MCF 10A (cell line): ENCODE results near the gene FBLN1. TPM values are rescaled to one million over a fixed set of nuclear protein-coding genes. Genes with fewer than 3 reads are reported as not detected.

Experiments
- BruUV-seq: library from RNA; stranded (reverse); fragments of 400-500 nt; replicated peaks from 2 replicates; lab custom pipeline; 2021; lab: Mats Ljungman, UMichigan
- CTCF ChIA-PET: fragments of 300-600 bp; sonication (Branson Sonifier 250); formaldehyde crosslinking; extraction: SDS; loops from one replicate; lab custom pipeline; 2021; ENCODE audit warnings: antibody characterized with exemption, inconsistent platforms; lab: Yijun Ruan, JAX
- POLR2A ChIA-PET: fragments of 300-600, 350-650 bp; sonication (Branson Sonifier 250); formaldehyde crosslinking; extraction: SDS; loops from one replicate; lab custom pipeline; 2020; ENCODE audit warnings: antibody characterized with exemption, inconsistent platforms; lab: Yijun Ruan, JAX
- DNase-seq: peaks from one replicate; pipeline ENCODE4 v3.0.0-alpha.2; 2018; ENCODE audit not compliant: unreplicated experiment
- H3K27ac Mint-ChIP-seq: one replicate; pipeline ENCODE4 v1.8.0; 2022; ENCODE audit warnings: mild to moderate bottlenecking, low read depth, mixed read lengths; ENCODE audit not compliant: unreplicated experiment
- H3K27me3 Mint-ChIP-seq: one replicate; pipeline ENCODE4 v1.8.0; 2022; ENCODE audit warnings: mixed read lengths; ENCODE audit not compliant: insufficient read depth, unreplicated experiment
- H3K36me3 Mint-ChIP-seq: one replicate; pipeline ENCODE4 v1.8.0; 2022; ENCODE audit warnings: mild to moderate bottlenecking, moderate library complexity, mixed read lengths; ENCODE audit not compliant: insufficient read depth, unreplicated experiment
- H3K4me1 Mint-ChIP-seq: one replicate; pipeline ENCODE4 v1.8.0; 2022; ENCODE audit warnings: mixed read lengths; ENCODE audit not compliant: insufficient read depth, unreplicated experiment
- H3K4me3 Mint-ChIP-seq: one replicate; pipeline ENCODE4 v1.8.0; 2022; ENCODE audit warnings: mild to moderate bottlenecking, moderate library complexity, mixed read lengths; ENCODE audit not compliant: unreplicated experiment
- H3K9me3 Mint-ChIP-seq: one replicate; pipeline ENCODE4 v1.8.0; 2022; ENCODE audit warnings: mixed read lengths; ENCODE audit not compliant: unreplicated experiment
- intact Hi-C: fragments of 100-400 bp; cut with micrococcal nuclease; formaldehyde crosslinking; loops from 2 replicates; pipeline ENCODE4 v1.14.1; 2022
- total RNA-seq: library from RNA; stranded (reverse); gene quantifications from 2 replicates; pipeline ENCODE4 v1.2.3, GENCODE V29; 2022
- TF ChIP-seq, protein P1 (sequence below): fragments of 200-600 bp; IDR thresholded peaks from one replicate; pipeline ENCODE4 v1.8.0; 2022; ENCODE audit warnings: antibody characterized with exemption, mild to moderate bottlenecking; ENCODE audit not compliant: unreplicated experiment

The FBLN1 gene
- total RNA-seq, 1 experiment from 2014 or later: 110 TPM

DNA sequence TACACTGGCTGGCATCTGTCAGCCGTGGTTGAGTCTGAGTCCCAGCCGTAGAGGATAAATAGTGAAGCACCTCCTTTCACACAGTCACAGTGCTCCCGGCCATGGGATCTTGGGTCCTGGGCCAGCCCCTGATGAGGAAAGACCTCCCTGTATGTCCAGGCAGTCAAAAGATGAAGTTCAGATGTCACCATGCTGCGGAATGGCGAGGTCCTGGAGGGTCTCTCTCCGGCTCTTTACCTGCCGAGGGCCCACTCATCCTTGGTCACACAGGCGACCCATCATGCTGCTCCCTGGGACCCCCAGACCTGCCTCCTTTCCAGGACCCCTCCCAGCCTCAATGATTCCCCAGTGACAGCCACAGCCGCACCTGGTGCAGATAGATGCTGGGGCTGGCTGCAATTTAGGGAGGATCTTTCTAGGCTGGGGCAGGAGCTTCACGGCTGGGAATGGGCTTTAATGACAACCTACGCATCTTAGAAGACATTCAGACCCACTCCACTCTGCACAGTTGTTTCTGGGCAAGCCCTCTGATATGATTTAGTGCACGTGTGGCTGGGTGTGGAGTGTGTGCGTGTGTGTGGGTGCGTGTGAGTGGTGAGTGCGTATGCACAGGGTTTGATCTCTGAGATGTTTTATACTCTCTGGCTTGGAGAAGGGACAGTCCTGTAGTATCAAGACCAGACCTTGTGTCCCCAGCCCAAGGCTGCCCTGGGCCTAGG, 79.7 kb downstream of the FBLN1 start:
- ChIA-PET CTCF (interaction anchor here (0.6 kb wide), 1 partner anchor 82 kb away, joined by 4 read pairs; no protein-coding TSS in a partner anchor), POLR2A (no interaction called here)
- Mint-ChIP-seq H3K9me3 (no peaks in the 10 kb centered on the region), H3K27me3 (no peaks in the 10 kb centered on the region), H3K4me1 (peaks cover under 1% of the 10 kb centered on the region), H3K27ac (no peak overlapping the region), H3K36me3 (no peaks in the 10 kb centered on the region), H3K4me3 (no peak overlapping the region)
- TF ChIP-seq, protein P1, sequence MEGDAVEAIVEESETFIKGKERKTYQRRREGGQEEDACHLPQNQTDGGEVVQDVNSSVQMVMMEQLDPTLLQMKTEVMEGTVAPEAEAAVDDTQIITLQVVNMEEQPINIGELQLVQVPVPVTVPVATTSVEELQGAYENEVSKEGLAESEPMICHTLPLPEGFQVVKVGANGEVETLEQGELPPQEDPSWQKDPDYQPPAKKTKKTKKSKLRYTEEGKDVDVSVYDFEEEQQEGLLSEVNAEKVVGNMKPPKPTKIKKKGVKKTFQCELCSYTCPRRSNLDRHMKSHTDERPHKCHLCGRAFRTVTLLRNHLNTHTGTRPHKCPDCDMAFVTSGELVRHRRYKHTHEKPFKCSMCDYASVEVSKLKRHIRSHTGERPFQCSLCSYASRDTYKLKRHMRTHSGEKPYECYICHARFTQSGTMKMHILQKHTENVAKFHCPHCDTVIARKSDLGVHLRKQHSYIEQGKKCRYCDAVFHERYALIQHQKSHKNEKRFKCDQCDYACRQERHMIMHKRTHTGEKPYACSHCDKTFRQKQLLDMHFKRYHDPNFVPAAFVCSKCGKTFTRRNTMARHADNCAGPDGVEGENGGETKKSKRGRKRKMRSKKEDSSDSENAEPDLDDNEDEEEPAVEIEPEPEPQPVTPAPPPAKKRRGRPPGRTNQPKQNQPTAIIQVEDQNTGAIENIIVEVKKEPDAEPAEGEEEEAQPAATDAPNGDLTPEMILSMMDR: no peak
- no TSS peak for BruUV-seq
- DNase-seq: no peak
- intact Hi-C loops: no loop called here

DNA sequence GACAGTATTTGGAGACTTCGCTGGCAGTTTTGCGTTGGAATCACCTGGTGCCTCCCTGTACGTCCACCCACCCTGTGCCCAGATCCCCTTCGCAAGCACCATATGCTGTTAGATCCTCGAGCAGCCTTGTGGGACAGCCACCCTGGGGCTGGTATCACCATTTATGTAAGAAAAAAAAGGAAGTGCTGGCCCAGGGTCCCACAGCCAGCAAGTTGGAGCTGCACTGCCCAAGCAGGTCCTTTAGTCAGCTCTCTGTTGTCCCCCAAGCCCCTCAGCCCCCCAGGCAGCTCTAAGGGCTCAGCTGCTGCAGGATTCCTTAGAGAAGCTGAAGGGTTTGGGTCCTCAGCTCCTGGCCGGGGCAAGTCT, 80.3 kb downstream of the FBLN1 start:
- no peak overlapping the region for H3K27ac Mint-ChIP-seq
- no peaks in the 10 kb centered on the region for H3K27me3 Mint-ChIP-seq
- BruUV-seq: no TSS peak
- H3K4me1 Mint-ChIP-seq: peaks cover 6% of the 10 kb centered on the region
- ChIA-PET CTCF (interaction anchor here (0.6 kb wide), 2 partner anchors 59 to 82 kb away, joined by 3 to 4 read pairs; no protein-coding TSS in a partner anchor), POLR2A (no interaction called here)
- no peak overlapping the region for H3K4me3 Mint-ChIP-seq
- intact Hi-C loops: no loop called here
- DNase-seq: no peak
- TF ChIP-seq, protein P1: no peak
- no peaks in the 10 kb centered on the region for H3K9me3 Mint-ChIP-seq
- H3K36me3 Mint-ChIP-seq: peaks cover 5% of the 10 kb centered on the region

DNA sequence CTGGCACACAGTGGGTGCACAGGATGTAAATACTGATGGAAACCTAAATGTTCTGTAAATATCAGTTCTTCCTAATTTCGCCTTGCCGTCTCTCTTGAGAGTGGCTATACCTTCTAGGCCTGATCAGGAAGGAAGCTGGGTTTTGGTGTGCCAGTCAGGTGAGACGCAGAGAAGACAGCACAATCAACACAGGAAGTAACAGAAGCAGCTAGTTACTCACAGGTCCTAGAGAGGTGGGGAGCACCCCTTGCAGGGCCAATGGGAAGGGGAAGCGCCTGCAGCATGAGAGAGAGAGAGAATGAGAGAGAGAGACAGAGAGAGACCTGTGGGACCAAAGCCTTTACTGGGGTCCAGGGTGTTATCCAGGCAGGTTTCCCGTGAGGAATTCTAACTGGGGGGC, 80.8 kb downstream of the FBLN1 start:
- BruUV-seq: no TSS peak
- ChIA-PET CTCF (interaction anchor here (0.6 kb wide), 1 partner anchor 59 kb away, joined by 3 read pairs; no protein-coding TSS in a partner anchor), POLR2A (no interaction called here)
- Mint-ChIP-seq H3K4me3 (no peak overlapping the region), H3K4me1 (peaks cover 6% of the 10 kb centered on the region), H3K27ac (no peak overlapping the region), H3K27me3 (no peaks in the 10 kb centered on the region), H3K9me3 (no peaks in the 10 kb centered on the region), H3K36me3 (peaks cover 7% of the 10 kb centered on the region)
- TF ChIP-seq, protein P1: no peak
- no peak for DNase-seq
- intact Hi-C loops: no loop called here

DNA sequence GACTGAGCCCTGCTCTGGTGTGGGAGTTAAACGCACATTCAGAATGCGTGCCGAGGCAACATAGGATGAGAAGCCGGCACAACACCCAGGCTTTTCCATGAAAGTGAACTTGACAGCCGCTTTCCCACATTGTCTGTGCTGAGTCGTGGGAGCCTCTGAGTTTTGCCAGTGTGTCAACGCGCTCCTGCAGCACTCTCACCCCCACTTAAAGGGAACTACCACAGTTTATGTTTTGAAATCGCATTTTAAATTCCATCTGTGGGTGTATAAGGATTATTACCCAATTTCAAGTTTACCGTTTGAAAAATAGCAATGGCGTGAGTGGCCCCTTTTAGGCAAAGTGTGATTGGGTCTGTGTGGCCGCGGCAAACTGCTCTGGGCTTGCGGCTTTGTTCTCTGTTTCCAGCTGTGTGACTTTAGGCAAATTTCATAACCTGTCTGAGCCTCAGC, 81.5 kb downstream of the FBLN1 start:
- H3K9me3 Mint-ChIP-seq: no peaks in the 10 kb centered on the region
- TF ChIP-seq, protein P1: no peak
- peak; percentile 43 for DNase-seq
- no peaks in the 10 kb centered on the region for H3K27me3 Mint-ChIP-seq
- no peak overlapping the region for H3K4me3 Mint-ChIP-seq
- peaks cover 7% of the 10 kb centered on the region for H3K36me3 Mint-ChIP-seq
- intact Hi-C loops: no loop called here
- H3K4me1 Mint-ChIP-seq: peaks cover 6% of the 10 kb centered on the region
- BruUV-seq: no TSS peak
- ChIA-PET POLR2A (interaction anchor here (0.7 kb wide), 1 partner anchor 88 kb away, joined by 3 read pairs; no protein-coding TSS in a partner anchor), CTCF (no interaction called here)
- H3K27ac Mint-ChIP-seq: no peak overlapping the region
